ENCODE data around the gene RAB29.

The RAB29 gene

GRCh38 chr1:205774198-205775014 is 876 bp downstream of the RAB29 start:
- TF ChIP-seq SUZ12 (IDR thresholded peaks at IDR 0.05; ENCODE audit: extremely low read depth, insufficient read depth, insufficient read length) (peak; percentile 33), ZNF274 (IDR thresholded peaks at IDR 0.05; ENCODE audit: low read depth, low read length) (no peak)
- Histone ChIP-seq H3K4me3 (ENCODE audit: insufficient read length, low read depth) (peak overlapping the region; percentile 86), H3K27me3 (ENCODE audit: insufficient read depth, insufficient read length) (peaks cover 31% of the 10 kb centered on the region), H3K36me3 (ENCODE audit: insufficient read depth, insufficient read length, low read length) (no peaks in the 10 kb centered on the region), H3K9ac (ENCODE audit: insufficient read length, low read depth) (peak overlapping the region; percentile 84), H3K4me1 (ENCODE audit: insufficient read depth, insufficient read length) (no peaks in the 10 kb centered on the region), H3K9me3 (ENCODE audit: insufficient read depth, low read length) (peaks cover 10% of the 10 kb centered on the region; the same call in 1 of the 2 replicates)
- DNase-seq (ENCODE audit: low read depth, low spot score): no peak

DNA sequence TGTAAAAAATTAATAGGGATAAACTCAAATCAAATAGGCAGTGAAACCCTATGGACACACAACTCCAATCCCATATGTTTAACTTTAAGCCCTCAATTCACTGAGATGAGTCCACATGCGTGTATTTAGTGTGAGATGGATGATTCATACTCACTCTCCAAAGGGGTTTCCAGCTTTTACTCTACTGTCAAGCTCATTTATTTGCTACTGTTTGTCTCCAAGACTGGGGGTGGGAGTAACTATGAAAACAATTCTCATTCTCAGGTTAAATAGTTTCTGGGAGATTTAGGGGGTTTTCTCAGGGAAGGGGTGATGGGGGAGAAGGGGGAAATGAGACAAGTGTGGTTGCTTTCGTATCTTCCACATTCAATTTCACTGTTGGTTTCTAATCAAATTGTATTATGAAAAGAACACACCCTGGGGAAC is 2.7 kb downstream of the RAB29 start:
- Histone ChIP-seq H3K9me3 (ENCODE audit: insufficient read depth, low read length) (peaks cover 10% of the 10 kb centered on the region; the same call in 1 of the 2 replicates), H3K4me1 (ENCODE audit: insufficient read depth, insufficient read length) (no peaks in the 10 kb centered on the region), H3K36me3 (ENCODE audit: insufficient read depth, insufficient read length, low read length) (no peaks in the 10 kb centered on the region), H3K4me3 (ENCODE audit: insufficient read length, low read depth) (no peak overlapping the region), H3K27me3 (ENCODE audit: insufficient read depth, insufficient read length) (peaks cover 31% of the 10 kb centered on the region), H3K9ac (ENCODE audit: insufficient read length, low read depth) (no peak overlapping the region)
- DNase-seq (ENCODE audit: low read depth, low spot score): no peak
- TF ChIP-seq ZNF274 (IDR thresholded peaks at IDR 0.05; ENCODE audit: low read depth, low read length): no peak
- no peak for TF ChIP-seq YY1 (IDR thresholded peaks at IDR 0.05; ENCODE audit: insufficient read depth, insufficient read length)
- no peak for TF ChIP-seq SUZ12 (IDR thresholded peaks at IDR 0.05; ENCODE audit: extremely low read depth, insufficient read depth, insufficient read length)

GRCh38 chr1:205770618-205771017 is 4.7 kb downstream of the RAB29 start:
- no peaks in the 10 kb centered on the region for H3K4me1 ChIP-seq (ENCODE audit: insufficient read depth, insufficient read length)
- H3K36me3 ChIP-seq (ENCODE audit: insufficient read depth, insufficient read length, low read length): no peaks in the 10 kb centered on the region
- no peak overlapping the region for H3K4me3 ChIP-seq (ENCODE audit: insufficient read length, low read depth)
- H3K9ac ChIP-seq (ENCODE audit: insufficient read length, low read depth): no peak overlapping the region
- H3K27me3 ChIP-seq (ENCODE audit: insufficient read depth, insufficient read length): peaks cover 23% of the 10 kb centered on the region
- no peaks in the 10 kb centered on the region for H3K9me3 ChIP-seq (ENCODE audit: insufficient read depth, low read length)
- TF ChIP-seq ZNF274 (IDR thresholded peaks at IDR 0.05; ENCODE audit: low read depth, low read length) (no peak), YY1 (IDR thresholded peaks at IDR 0.05; ENCODE audit: insufficient read depth, insufficient read length) (no peak), SUZ12 (IDR thresholded peaks at IDR 0.05; ENCODE audit: extremely low read depth, insufficient read depth, insufficient read length) (no peak)
- DNase-seq (ENCODE audit: low read depth, low spot score): no peak

DNA sequence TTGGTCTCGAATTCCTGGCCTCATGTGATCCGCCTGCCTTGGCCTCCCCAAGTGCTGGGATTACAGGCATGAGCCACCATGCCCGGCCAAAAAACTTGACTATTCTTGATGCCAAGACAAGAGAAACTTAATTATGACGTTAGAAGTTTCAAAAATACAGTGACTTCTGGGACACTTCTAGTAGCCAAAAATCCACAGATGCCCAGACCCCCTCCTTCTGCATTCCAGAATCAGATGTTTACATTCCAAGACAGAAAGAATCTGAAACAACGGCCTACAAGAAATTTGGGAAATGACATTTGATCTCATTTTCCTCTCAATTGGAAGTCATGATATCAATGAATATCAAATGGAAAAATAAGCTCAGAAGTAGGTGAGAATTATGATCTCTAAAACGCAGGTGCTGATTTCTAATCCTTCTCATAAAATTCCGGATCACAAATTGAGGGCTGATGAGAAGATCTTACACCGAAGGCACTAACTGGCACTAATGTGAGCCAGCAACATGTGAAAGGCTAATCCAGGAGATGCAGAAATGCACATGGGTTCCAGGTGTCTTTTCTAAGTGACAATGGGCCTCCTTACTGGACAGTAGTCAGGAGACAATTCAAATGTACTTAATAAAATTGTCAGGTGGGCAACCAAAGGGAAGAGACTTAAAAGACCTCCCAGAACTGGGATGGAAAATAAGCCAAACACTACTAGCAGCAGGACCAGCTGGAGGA is 5.5 kb downstream of the RAB29 start:
- TF ChIP-seq ZNF274 (IDR thresholded peaks at IDR 0.05; ENCODE audit: low read depth, low read length) (no peak), YY1 (IDR thresholded peaks at IDR 0.05; ENCODE audit: insufficient read depth, insufficient read length) (no peak), SUZ12 (IDR thresholded peaks at IDR 0.05; ENCODE audit: extremely low read depth, insufficient read depth, insufficient read length) (no peak)
- Histone ChIP-seq H3K4me1 (ENCODE audit: insufficient read depth, insufficient read length) (no peaks in the 10 kb centered on the region), H3K9ac (ENCODE audit: insufficient read length, low read depth) (no peak overlapping the region), H3K36me3 (ENCODE audit: insufficient read depth, insufficient read length, low read length) (no peaks in the 10 kb centered on the region), H3K4me3 (ENCODE audit: insufficient read length, low read depth) (no peak overlapping the region), H3K9me3 (ENCODE audit: insufficient read depth, low read length) (no peaks in the 10 kb centered on the region), H3K27me3 (ENCODE audit: insufficient read depth, insufficient read length) (peaks cover 15% of the 10 kb centered on the region)
- no peak for DNase-seq (ENCODE audit: low read depth, low spot score)

DNA sequence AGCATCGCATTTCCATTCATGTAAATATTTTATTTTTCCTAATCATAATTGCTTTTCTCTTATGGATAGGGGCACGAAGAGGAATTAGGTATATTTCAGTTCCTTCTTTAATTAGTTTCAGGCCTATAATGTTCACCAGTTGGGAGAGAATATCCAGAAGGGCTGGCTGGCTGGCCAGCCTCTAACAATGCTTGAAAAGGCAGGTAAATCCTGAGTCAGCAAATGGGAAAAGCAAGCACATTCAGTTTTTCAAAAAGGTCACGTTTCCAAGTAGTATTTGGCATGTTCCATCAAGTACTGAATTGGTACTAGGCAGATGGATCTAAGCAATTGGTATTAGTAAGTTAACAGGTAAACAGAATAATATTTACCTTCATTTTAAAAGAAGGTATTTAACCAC is 8.0 kb downstream of the RAB29 start:
- Histone ChIP-seq H3K4me3 (ENCODE audit: insufficient read length, low read depth) (no peak overlapping the region), H3K27me3 (ENCODE audit: insufficient read depth, insufficient read length) (no peaks in the 10 kb centered on the region), H3K9ac (ENCODE audit: insufficient read length, low read depth) (no peak overlapping the region), H3K36me3 (ENCODE audit: insufficient read depth, insufficient read length, low read length) (no peaks in the 10 kb centered on the region), H3K9me3 (ENCODE audit: insufficient read depth, low read length) (no peaks in the 10 kb centered on the region), H3K4me1 (ENCODE audit: insufficient read depth, insufficient read length) (no peaks in the 10 kb centered on the region)
- TF ChIP-seq YY1 (IDR thresholded peaks at IDR 0.05; ENCODE audit: insufficient read depth, insufficient read length) (no peak), SUZ12 (IDR thresholded peaks at IDR 0.05; ENCODE audit: extremely low read depth, insufficient read depth, insufficient read length) (no peak)
- DNase-seq (ENCODE audit: low read depth, low spot score): no peak

GRCh38 chr1:205766570-205766969 is 8.7 kb downstream of the RAB29 start:
- Histone ChIP-seq H3K27me3 (ENCODE audit: insufficient read depth, insufficient read length) (no peaks in the 10 kb centered on the region), H3K9me3 (ENCODE audit: insufficient read depth, low read length) (no peaks in the 10 kb centered on the region), H3K4me3 (ENCODE audit: insufficient read length, low read depth) (no peak overlapping the region), H3K9ac (ENCODE audit: insufficient read length, low read depth) (no peak overlapping the region), H3K36me3 (ENCODE audit: insufficient read depth, insufficient read length, low read length) (no peaks in the 10 kb centered on the region), H3K4me1 (ENCODE audit: insufficient read depth, insufficient read length) (no peaks in the 10 kb centered on the region)
- TF ChIP-seq YY1 (IDR thresholded peaks at IDR 0.05; ENCODE audit: insufficient read depth, insufficient read length) (no peak), ZNF274 (IDR thresholded peaks at IDR 0.05; ENCODE audit: low read depth, low read length) (no peak), SUZ12 (IDR thresholded peaks at IDR 0.05; ENCODE audit: extremely low read depth, insufficient read depth, insufficient read length) (no peak)
- DNase-seq (ENCODE audit: low read depth, low spot score): no peak

- H3K9ac ChIP-seq (ENCODE audit: insufficient read length, low read depth): no peak overlapping the region
- H3K4me1 ChIP-seq (ENCODE audit: insufficient read depth, insufficient read length): no peaks in the 10 kb centered on the region
- no peak for DNase-seq (ENCODE audit: low read depth, low spot score)
- no peaks in the 10 kb centered on the region for H3K36me3 ChIP-seq (ENCODE audit: insufficient read depth, insufficient read length, low read length)
- no peak overlapping the region for H3K4me3 ChIP-seq (ENCODE audit: insufficient read length, low read depth)
- TF ChIP-seq YY1 (IDR thresholded peaks at IDR 0.05; ENCODE audit: insufficient read depth, insufficient read length): no peak
- TF ChIP-seq ZNF274 (IDR thresholded peaks at IDR 0.05; ENCODE audit: low read depth, low read length): no peak
- no peak for TF ChIP-seq SUZ12 (IDR thresholded peaks at IDR 0.05; ENCODE audit: extremely low read depth, insufficient read depth, insufficient read length)
- H3K27me3 ChIP-seq (ENCODE audit: insufficient read depth, insufficient read length): no peaks in the 10 kb centered on the region
- H3K9me3 ChIP-seq (ENCODE audit: insufficient read depth, low read length): no peaks in the 10 kb centered on the region
Measured at GRCh38 chr1:205766038-205766437, 9.2 kb downstream of the RAB29 start.
